SK-N-SH treated with all-trans-retinoic acid at 6 μM for 48 hours (cell line): ENCODE measurements around the gene UCKL1.

Experiments used
- ATAC-seq: fragments of 200-7000 bp; cut with Tn5 transposase; 3 replicates; pipeline ENCODE4 v1.9.1; 2020; ENCODE audit warnings: mild to moderate bottlenecking, moderate library complexity
- ARNTL ChIP-seq: fragments of 450-650 bp; formaldehyde crosslinking; IDR thresholded peaks from 2 replicates; pipeline ENCODE4 v1.5.0; 2020; ENCODE audit warnings: low read depth, mild to moderate bottlenecking, moderate library complexity, borderline replicate concordance
- BACH2 ChIP-seq: fragments of 250-450 bp; sonication (Bioruptor Pico); IDR thresholded peaks from 2 replicates; pipeline ENCODE4 v1.9.0; 2021; ENCODE audit warnings: mild to moderate bottlenecking, borderline replicate concordance
- CREB5 ChIP-seq: fragments of 250-450 bp; sonication (Bioruptor Pico); IDR thresholded peaks from 2 replicates; pipeline ENCODE4 v1.5.1; 2020; ENCODE audit warnings: low read depth, mild to moderate bottlenecking, moderate library complexity
- CSDC2 ChIP-seq: fragments of 250-450 bp; sonication (Bioruptor Pico); IDR thresholded peaks from 2 replicates; pipeline ENCODE4 v1.5.0; 2020; ENCODE audit warnings: mild to moderate bottlenecking, moderate library complexity
- ESRRG ChIP-seq: fragments of 250-450 bp; sonication (Bioruptor Pico); IDR thresholded peaks from 2 replicates; pipeline ENCODE4 v1.6.1; 2021; ENCODE audit warnings: mild to moderate bottlenecking
- GLIS3 ChIP-seq: fragments of 250-450 bp; sonication (Bioruptor Pico); IDR thresholded peaks from 2 replicates; pipeline ENCODE4 v1.5.0; 2020; ENCODE audit warnings: mild to moderate bottlenecking, moderate library complexity
- ISL1 ChIP-seq: fragments of 250-450 bp; sonication (Bioruptor Pico); IDR thresholded peaks from 2 replicates; pipeline ENCODE4 v2.1.2; 2022; ENCODE audit warnings: mild to moderate bottlenecking, moderate library complexity
- OSR1 ChIP-seq: fragments of 250-450 bp; sonication (Bioruptor Pico); IDR thresholded peaks from 2 replicates; pipeline ENCODE4 v1.8.0; 2022; ENCODE audit warnings: moderate library complexity, mild to moderate bottlenecking, inconsistent platforms
- RARB ChIP-seq: fragments of 250-450 bp; sonication (Bioruptor Pico); IDR thresholded peaks from 2 replicates; pipeline ENCODE4 v1.8.0; 2021; ENCODE audit warnings: mild to moderate bottlenecking, moderate library complexity
- SNAI2 ChIP-seq: fragments of 250-450 bp; sonication (Bioruptor Pico); IDR thresholded peaks from 2 replicates; pipeline ENCODE4 v1.5.0; 2020; ENCODE audit warnings: mild to moderate bottlenecking, moderate library complexity
- TOX ChIP-seq: fragments of 250-450 bp; sonication (Bioruptor Pico); IDR thresholded peaks from 2 replicates; pipeline ENCODE4 v1.8.0; 2021; ENCODE audit warnings: mild to moderate bottlenecking, moderate library complexity, borderline replicate concordance
- ZC3H10 ChIP-seq: fragments of 250-450 bp; sonication (Bioruptor Pico); IDR thresholded peaks from 2 replicates; pipeline ENCODE4 v1.5.1; 2021; ENCODE audit warnings: mild to moderate bottlenecking, moderate library complexity
- ZFP3 ChIP-seq: fragments of 250-450 bp; sonication (Bioruptor Pico); IDR thresholded peaks from 2 replicates; pipeline ENCODE4 v1.5.0; 2020; ENCODE audit warnings: mild to moderate bottlenecking, moderate library complexity
- ZFP30 ChIP-seq: fragments of 450-650 bp; formaldehyde crosslinking; IDR thresholded peaks from 2 replicates; pipeline ENCODE4 v1.5.0; 2022; ENCODE audit warnings: mild to moderate bottlenecking, moderate library complexity
- ZNF8 ChIP-seq: fragments of 450-650 bp; formaldehyde crosslinking; IDR thresholded peaks from 2 replicates; pipeline ENCODE4 v1.5.0; 2020; ENCODE audit warnings: mild to moderate bottlenecking, moderate library complexity
- TF ChIP-seq, protein P1 (sequence below): fragments of 250-450 bp; sonication (Bioruptor Pico); IDR thresholded peaks from 2 replicates; pipeline ENCODE4 v1.8.0; 2021; ENCODE audit warnings: low read depth, mild to moderate bottlenecking, moderate library complexity, borderline replicate concordance
- TF ChIP-seq, protein P2 (sequence below): fragments of 250-450 bp; sonication (Bioruptor Pico); IDR thresholded peaks from 2 replicates; pipeline ENCODE4 v1.5.1; 2021; ENCODE audit warnings: mild to moderate bottlenecking, moderate library complexity
- TF ChIP-seq, protein P3 (sequence below): fragments of 250-450 bp; sonication (Bioruptor Pico); IDR thresholded peaks from 2 replicates; pipeline ENCODE4 v1.8.0; 2020; ENCODE audit warnings: mild to moderate bottlenecking, moderate library complexity, borderline replicate concordance

The UCKL1 gene

DNA sequence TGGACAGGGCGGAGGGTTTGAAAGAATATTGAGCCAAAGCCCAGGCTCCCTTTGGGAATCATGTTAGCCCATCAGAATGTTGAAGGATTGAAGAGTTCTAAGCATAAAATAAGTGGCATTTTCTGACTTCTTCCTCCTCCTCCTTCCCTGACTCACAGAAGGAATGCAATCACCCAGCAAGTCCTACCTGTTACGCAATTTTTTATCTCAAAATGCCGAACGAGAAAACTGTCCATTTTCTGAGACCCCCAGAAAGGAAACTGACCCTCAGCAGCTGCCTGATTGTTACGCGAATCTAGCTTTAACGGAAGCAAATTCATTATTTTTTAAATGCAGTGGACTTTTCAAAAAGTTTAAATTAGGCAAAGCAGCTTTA is 66.0 kb downstream of the UCKL1 start:
- TF ChIP-seq, protein P1, sequence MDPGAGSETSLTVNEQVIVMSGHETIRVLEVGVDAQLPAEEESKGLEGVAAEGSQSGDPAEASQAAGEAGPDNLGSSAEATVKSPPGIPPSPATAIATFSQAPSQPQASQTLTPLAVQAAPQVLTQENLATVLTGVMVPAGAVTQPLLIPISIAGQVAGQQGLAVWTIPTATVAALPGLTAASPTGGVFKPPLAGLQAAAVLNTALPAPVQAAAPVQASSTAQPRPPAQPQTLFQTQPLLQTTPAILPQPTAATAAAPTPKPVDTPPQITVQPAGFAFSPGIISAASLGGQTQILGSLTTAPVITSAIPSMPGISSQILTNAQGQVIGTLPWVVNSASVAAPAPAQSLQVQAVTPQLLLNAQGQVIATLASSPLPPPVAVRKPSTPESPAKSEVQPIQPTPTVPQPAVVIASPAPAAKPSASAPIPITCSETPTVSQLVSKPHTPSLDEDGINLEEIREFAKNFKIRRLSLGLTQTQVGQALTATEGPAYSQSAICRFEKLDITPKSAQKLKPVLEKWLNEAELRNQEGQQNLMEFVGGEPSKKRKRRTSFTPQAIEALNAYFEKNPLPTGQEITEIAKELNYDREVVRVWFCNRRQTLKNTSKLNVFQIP (CRISPR knock-in tag): no peak
- TF ChIP-seq RARB: no peak
- TF ChIP-seq ZC3H10 (CRISPR knock-in tag): no peak
- no peak for TF ChIP-seq OSR1
- no peak for TF ChIP-seq GLIS3
- no peak for TF ChIP-seq ZFP3 (CRISPR knock-in tag)
- TF ChIP-seq TOX: no peak
- no peak for TF ChIP-seq CREB5 (CRISPR knock-in tag)
- TF ChIP-seq, protein P2, sequence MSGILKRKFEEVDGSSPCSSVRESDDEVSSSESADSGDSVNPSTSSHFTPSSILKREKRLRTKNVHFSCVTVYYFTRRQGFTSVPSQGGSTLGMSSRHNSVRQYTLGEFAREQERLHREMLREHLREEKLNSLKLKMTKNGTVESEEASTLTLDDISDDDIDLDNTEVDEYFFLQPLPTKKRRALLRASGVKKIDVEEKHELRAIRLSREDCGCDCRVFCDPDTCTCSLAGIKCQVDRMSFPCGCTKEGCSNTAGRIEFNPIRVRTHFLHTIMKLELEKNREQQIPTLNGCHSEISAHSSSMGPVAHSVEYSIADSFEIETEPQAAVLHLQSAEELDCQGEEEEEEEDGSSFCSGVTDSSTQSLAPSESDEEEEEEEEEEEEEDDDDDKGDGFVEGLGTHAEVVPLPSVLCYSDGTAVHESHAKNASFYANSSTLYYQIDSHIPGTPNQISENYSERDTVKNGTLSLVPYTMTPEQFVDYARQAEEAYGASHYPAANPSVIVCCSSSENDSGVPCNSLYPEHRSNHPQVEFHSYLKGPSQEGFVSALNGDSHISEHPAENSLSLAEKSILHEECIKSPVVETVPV (CRISPR knock-in tag): no peak
- TF ChIP-seq, protein P3, sequence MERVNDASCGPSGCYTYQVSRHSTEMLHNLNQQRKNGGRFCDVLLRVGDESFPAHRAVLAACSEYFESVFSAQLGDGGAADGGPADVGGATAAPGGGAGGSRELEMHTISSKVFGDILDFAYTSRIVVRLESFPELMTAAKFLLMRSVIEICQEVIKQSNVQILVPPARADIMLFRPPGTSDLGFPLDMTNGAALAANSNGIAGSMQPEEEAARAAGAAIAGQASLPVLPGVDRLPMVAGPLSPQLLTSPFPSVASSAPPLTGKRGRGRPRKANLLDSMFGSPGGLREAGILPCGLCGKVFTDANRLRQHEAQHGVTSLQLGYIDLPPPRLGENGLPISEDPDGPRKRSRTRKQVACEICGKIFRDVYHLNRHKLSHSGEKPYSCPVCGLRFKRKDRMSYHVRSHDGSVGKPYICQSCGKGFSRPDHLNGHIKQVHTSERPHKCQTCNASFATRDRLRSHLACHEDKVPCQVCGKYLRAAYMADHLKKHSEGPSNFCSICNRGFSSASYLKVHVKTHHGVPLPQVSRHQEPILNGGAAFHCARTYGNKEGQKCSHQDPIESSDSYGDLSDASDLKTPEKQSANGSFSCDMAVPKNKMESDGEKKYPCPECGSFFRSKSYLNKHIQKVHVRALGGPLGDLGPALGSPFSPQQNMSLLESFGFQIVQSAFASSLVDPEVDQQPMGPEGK (CRISPR knock-in tag): no peak
- no peak for TF ChIP-seq ZFP30
- TF ChIP-seq SNAI2 (CRISPR knock-in tag): no peak
- no peak for TF ChIP-seq ZNF8 (CRISPR knock-in tag)
- no peak for TF ChIP-seq ISL1 (CRISPR knock-in tag)
- no peak for TF ChIP-seq ARNTL (CRISPR knock-in tag)
- TF ChIP-seq CSDC2 (CRISPR knock-in tag): no peak
- no peak for TF ChIP-seq BACH2 (CRISPR knock-in tag)
- TF ChIP-seq ESRRG: no peak
- no peak for ATAC-seq
